AG04449 (cell line): ENCODE data around the gene FBXO3.

Source experiments
- CTCF ChIA-PET: fragments of 350-600 bp; formaldehyde crosslinking; extraction: SDS; loops from one replicate; lab custom pipeline; 2021; ENCODE audit warnings: antibody characterized with exemption; lab: Yijun Ruan, JAX
- POLR2A ChIA-PET: fragments of 400-600, 350-600 bp; formaldehyde crosslinking; extraction: SDS; loops from one replicate; lab custom pipeline; 2020; ENCODE audit warnings: antibody characterized with exemption, inconsistent platforms; lab: Yijun Ruan, JAX
- DNase-seq: peaks from one replicate; pipeline ENCODE4 v3.0.0-alpha.2; 2010; ENCODE audit warnings: low read depth, low spot score
- H3K4me3 ChIP-seq: 2 replicates; pipeline ENCODE4 v1.5.1; 2011; ENCODE audit warnings: low read depth, mild to moderate bottlenecking, control low read depth, low read length
- TF ChIP-seq, protein P1 (sequence below): IDR thresholded peaks from one replicate; pipeline ENCODE4 v1.5.1; 2011; ENCODE audit warnings: mild to moderate bottlenecking, moderate library complexity, low read length, control low read depth, inconsistent platforms; ENCODE audit not compliant: insufficient read depth; ENCODE audit errors: missing control alignments

FBXO3 gene

DNA sequence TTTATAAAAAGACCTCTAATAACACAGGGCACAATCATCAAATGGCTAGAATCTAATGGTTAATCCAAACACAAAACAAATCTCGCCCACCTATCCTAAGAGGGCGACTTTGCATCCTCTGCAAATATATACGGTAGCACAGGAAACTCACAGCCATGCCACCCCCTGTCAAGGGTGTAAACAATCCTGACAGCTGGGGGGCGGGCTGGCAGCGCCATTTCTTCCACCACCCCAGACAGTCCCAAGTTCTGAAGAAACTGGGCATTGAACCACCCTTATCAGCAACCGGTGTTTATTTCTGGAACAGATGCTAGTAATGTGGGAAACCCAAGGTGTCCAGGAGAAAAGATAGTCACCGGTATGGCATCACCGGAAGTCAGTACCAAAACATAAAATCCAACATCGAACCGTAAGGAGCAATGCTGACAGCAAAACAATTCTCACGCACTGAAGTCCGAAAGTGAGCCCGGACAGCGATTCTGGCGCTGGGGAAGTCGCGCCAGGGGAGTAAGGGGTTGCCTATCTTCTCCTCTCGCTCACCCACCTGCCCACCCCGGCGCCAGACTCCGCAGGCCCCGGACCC is 825 bp downstream of the FBXO3 start:
- TF ChIP-seq, protein P1, sequence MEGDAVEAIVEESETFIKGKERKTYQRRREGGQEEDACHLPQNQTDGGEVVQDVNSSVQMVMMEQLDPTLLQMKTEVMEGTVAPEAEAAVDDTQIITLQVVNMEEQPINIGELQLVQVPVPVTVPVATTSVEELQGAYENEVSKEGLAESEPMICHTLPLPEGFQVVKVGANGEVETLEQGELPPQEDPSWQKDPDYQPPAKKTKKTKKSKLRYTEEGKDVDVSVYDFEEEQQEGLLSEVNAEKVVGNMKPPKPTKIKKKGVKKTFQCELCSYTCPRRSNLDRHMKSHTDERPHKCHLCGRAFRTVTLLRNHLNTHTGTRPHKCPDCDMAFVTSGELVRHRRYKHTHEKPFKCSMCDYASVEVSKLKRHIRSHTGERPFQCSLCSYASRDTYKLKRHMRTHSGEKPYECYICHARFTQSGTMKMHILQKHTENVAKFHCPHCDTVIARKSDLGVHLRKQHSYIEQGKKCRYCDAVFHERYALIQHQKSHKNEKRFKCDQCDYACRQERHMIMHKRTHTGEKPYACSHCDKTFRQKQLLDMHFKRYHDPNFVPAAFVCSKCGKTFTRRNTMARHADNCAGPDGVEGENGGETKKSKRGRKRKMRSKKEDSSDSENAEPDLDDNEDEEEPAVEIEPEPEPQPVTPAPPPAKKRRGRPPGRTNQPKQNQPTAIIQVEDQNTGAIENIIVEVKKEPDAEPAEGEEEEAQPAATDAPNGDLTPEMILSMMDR: no peak
- DNase-seq: no peak
- H3K4me3 ChIP-seq: peak overlapping the region; percentile 85
- CTCF ChIA-PET: interaction anchor here (0.6 to 1.7 kb wide), 7 partner anchors 12 to 57 kb away, joined by 3 to 7 read pairs (median 4); no protein-coding TSS in a partner anchor
- POLR2A ChIA-PET: no interaction called here

- ChIA-PET POLR2A (no interaction called here), CTCF (interaction anchor here (0.7 to 1.7 kb wide), 5 partner anchors 12 to 34 kb away, joined by 3 to 7 read pairs (median 4); no protein-coding TSS in a partner anchor)
- TF ChIP-seq, protein P1: no peak
- peak overlapping the region; percentile 85; the same call in 1 of the 2 replicates for H3K4me3 ChIP-seq
- no peak for DNase-seq
Observed at GRCh38 chr11:33772870-33773269, 1.4 kb downstream of the FBXO3 start.

GRCh38 chr11:33772300-33772699 is 2.0 kb downstream of the FBXO3 start:
- ChIA-PET CTCF (interaction anchor here (1.0 to 1.7 kb wide), 4 partner anchors 11 to 38 kb away, joined by 3 to 7 read pairs (median 6); no protein-coding TSS in a partner anchor), POLR2A (no interaction called here)
- TF ChIP-seq, protein P1: no peak
- DNase-seq: no peak
- no peak overlapping the region for H3K4me3 ChIP-seq

DNA sequence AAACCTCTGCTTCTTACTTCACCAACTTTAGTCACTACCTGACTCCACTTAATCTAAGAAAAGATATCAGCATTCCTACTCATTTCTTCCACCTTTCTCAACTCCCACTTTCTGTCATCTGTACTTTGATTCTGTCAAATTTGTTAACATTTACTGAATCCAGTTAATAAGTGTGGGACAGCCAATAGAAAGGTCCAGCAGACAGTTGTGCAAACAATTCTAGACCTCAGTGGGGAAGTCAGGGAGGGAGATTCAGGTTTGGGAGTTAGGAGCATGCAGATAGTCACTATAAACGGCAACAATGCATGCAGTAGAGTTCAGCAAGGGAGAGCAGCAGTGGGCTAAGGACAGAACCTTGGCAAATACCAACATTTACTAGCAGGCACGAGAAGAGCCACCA is 4.1 kb downstream of the FBXO3 start:
- TF ChIP-seq, protein P1: no peak
- ChIA-PET CTCF (interaction anchor here (0.7 to 1.7 kb wide), 2 partner anchors 9 to 38 kb away, joined by 6 read pairs; no protein-coding TSS in a partner anchor), POLR2A (no interaction called here)
- no peak for DNase-seq
- no peak overlapping the region for H3K4me3 ChIP-seq

GRCh38 chr11:33769542-33769941 is 4.8 kb downstream of the FBXO3 start:
- TF ChIP-seq, protein P1: no peak
- ChIA-PET POLR2A (no interaction called here), CTCF (interaction anchor here (0.7 to 1.7 kb wide), 2 partner anchors 8 to 38 kb away, joined by 6 read pairs; no protein-coding TSS in a partner anchor)
- no peak overlapping the region for H3K4me3 ChIP-seq
- DNase-seq: no peak

- ChIA-PET CTCF (no interaction called here), POLR2A (no interaction called here)
- DNase-seq: no peak
- no peak overlapping the region for H3K4me3 ChIP-seq
- TF ChIP-seq, protein P1: no peak
Observed at GRCh38 chr11:33767624-33768023, 6.7 kb downstream of the FBXO3 start.
